Motor neuron (in vitro differentiated cells): ENCODE results near the gene TTC38. TPM values are rescaled to one million over a fixed set of nuclear protein-coding genes. Genes with fewer than 3 reads are reported as not detected.
A peak's percentile ranks its signal among the peaks of the same experiment; 100 is the strongest.
"Not testable (repeated sequence)": the region's sequence is repeated elsewhere in the genome, so short reads cannot be mapped to it uniquely, and the experiment has no call there.

ENCODE experiments used
- ATAC-seq, 8 experiments: fragments of 200-7000 bp; cut with Tn5 transposase; replicated peaks in 6 of 8; 2 replicates each; pipeline ENCODE4 v1.8.0; 2021; ENCODE audit warnings: mild to moderate bottlenecking in 8 of 8, moderate library complexity in 8 of 8
- H3K27ac ChIP-seq, 2 donors: fragments of 250-450 bp; sonication (Bioruptor Pico); 2 replicates each; pipeline ENCODE4 v1.9.0; 2021; ENCODE audit warnings: antibody characterized with exemption in 2 of 2, mild to moderate bottlenecking in 2 of 2, moderate library complexity in 1 of 2
- H3K4me1 ChIP-seq, 2 donors: fragments of 250-450 bp; sonication (Bioruptor Pico); replicated peaks in 1 of 2; 2 replicates each; pipeline ENCODE4 v1.6.1; 2021; ENCODE audit warnings: antibody characterized with exemption in 2 of 2, mild to moderate bottlenecking in 2 of 2, moderate library complexity in 1 of 2
- H3K4me3 ChIP-seq, 5 donors: fragments of 250-450 bp; sonication (Bioruptor Pico); 2 replicates each; pipeline ENCODE4 v1.9.0; 2021; ENCODE audit warnings: antibody characterized with exemption in 5 of 5, mild to moderate bottlenecking in 5 of 5, moderate library complexity in 4 of 5
- WGBS, 10 experiments: fragments of 450-650 bp; shearing (Covaris generic); methylation state at CpG; one replicate each; pipeline ENCODE4 v1.0.0; 2022; 5-methylcytosine and 5-hydroxymethylcytosine counted together
- in situ Hi-C, 9 experiments: fragments of 400-800 bp; cut with MboI; loops; one replicate each; pipeline ENCODE4 v1.15.0; 2021; ENCODE audit warnings: low sequenced_read_pairs in 9 of 9, low pct_unique_long_range_greater_than_20kb in 2 of 9; ENCODE audit not compliant: unreplicated experiment in 9 of 9
- total RNA-seq, 8 experiments: library from RNA; unstranded; fragments of 300-600 nt; gene quantifications; 2 replicates each; pipeline versions ENCODE4 v1.2.3 to v1.2.4, GENCODE V29; 2022

TTC38 gene
- total RNA-seq, 8 experiments from 2014 or later: 6.2 to 25.2 (median 13.8) TPM

GRCh38 chr22:46250783-46251125 is 17.1 kb upstream of the TTC38 start:
- no peak for ATAC-seq
- 0 to 60% (median 18%) methylated on average over 2 to 5 of the region's 25 CpGs; no CpG with 5 or more reads in 6 of the 10 experiments for WGBS, 10 experiments
- Histone ChIP-seq H3K4me1 (peaks cover 7 to 9% of the 10 kb centered on the region in 2 donors), H3K4me3 (peak overlapping the region; percentile 50 to 90 (median 83)), H3K27ac (peak overlapping the region; percentile 44 to 71)
- in situ Hi-C loops: no loop called here

GRCh38 chr22:46251266-46251665 is 16.5 kb upstream of the TTC38 start:
- peaks cover 7 to 9% of the 10 kb centered on the region in 2 donors for H3K4me1 ChIP-seq
- no peak for ATAC-seq
- in situ Hi-C loops: no loop called here
- no peak overlapping the region for H3K27ac ChIP-seq
- 0 to 88% (median 34%) methylated on average over 1 to 7 of the region's 7 CpGs; no CpG with 5 or more reads in 1 of the 10 experiments for WGBS, 10 experiments
- H3K4me3 ChIP-seq: peak overlapping the region; percentile 50 to 90 (median 83)

GRCh38 chr22:46251816-46252380 is 15.9 kb upstream of the TTC38 start:
- H3K4me3 ChIP-seq: no peak overlapping the region
- 53 to 94% (median 88%) methylated on average over 1 to 9 of the region's 9 CpGs for WGBS, 10 experiments
- H3K27ac ChIP-seq: no peak overlapping the region
- peaks cover 7 to 9% of the 10 kb centered on the region in 2 donors for H3K4me1 ChIP-seq
- in situ Hi-C loops: no loop called here
- ATAC-seq: no peak

- no peak for ATAC-seq
- no peak overlapping the region for H3K27ac ChIP-seq
- H3K4me1 ChIP-seq: peaks cover 2 to 3% of the 10 kb centered on the region in 2 donors
- H3K4me3 ChIP-seq: no peak overlapping the region
- 40 to 100% (median 77%) methylated on average over 1 to 8 of the region's 8 CpGs for WGBS, 10 experiments
- in situ Hi-C loops: no loop called here
Observed at GRCh38 chr22:46256358-46256958, 11.3 kb upstream of the TTC38 start.

- no peak overlapping the region for H3K4me3 ChIP-seq
- no peak for ATAC-seq
- 14 to 100% (median 82%) methylated on average over 1 to 11 of the region's 12 CpGs; no CpG with 5 or more reads in 2 of the 10 experiments for WGBS, 10 experiments
- no peak overlapping the region for H3K27ac ChIP-seq
- in situ Hi-C loops: no loop called here
- no peaks in the 10 kb centered on the region for H3K4me1 ChIP-seq
Observed at GRCh38 chr22:46259374-46259773, 8.4 kb upstream of the TTC38 start.

- in situ Hi-C loops: no loop called here
- WGBS, 10 experiments: 20 to 86% (median 67%) methylated on average over 2 to 6 of the region's 6 CpGs; no CpG with 5 or more reads in 3 of the 10 experiments
- no peak overlapping the region for H3K27ac ChIP-seq
- H3K4me3 ChIP-seq: no peak overlapping the region
- no peaks in the 10 kb centered on the region for H3K4me1 ChIP-seq
- ATAC-seq: no peak
Observed at GRCh38 chr22:46260038-46260437, 7.8 kb upstream of the TTC38 start.

GRCh38 chr22:46262449-46263215 is 5.2 kb upstream of the TTC38 start:
- ATAC-seq: peak in 6 of 8 experiments; percentile 42 to 57 (median 52)
- in situ Hi-C loops: no loop called here
- WGBS, 10 experiments: 23 to 50% (median 42%) methylated on average over 1 to 10 of the region's 109 CpGs; no CpG with 5 or more reads in 7 of the 10 experiments
- H3K4me3 ChIP-seq: peak overlapping the region in 3 of 5 donors; percentile 13 to 17 (median 15)
- no peaks in the 10 kb centered on the region for H3K4me1 ChIP-seq
- H3K27ac ChIP-seq: no peak overlapping the region

GRCh38 chr22:46263216-46263590 is 4.6 kb upstream of the TTC38 start, which contains the start of gene PKDREJ:
Gene PKDREJ (minus strand): TSS chr22:46263343. CDS start chr22:46263322, 21 bp downstream.
- Histone ChIP-seq H3K27ac (no peak within 1 kb of the TSS), H3K4me1 (no peaks in the 10 kb centered on the region), H3K4me3 (peak within 1 kb of the TSS in 3 of 5 donors; percentile 13 to 17 (median 15))
- 14 to 80% (median 61%) methylated on average over 1 to 7 of the region's 30 CpGs; no CpG with 5 or more reads in 7 of the 10 experiments for whole genome bisulfite sequencing, 10 experiments
- in situ Hi-C loops: no loop called here
- no peak for ATAC-seq

GRCh38 chr22:46264520-46264919 is 3.3 kb upstream of the TTC38 start:
- ATAC-seq, H3K4me1 ChIP-seq, H3K4me3 ChIP-seq, H3K27ac ChIP-seq, in situ Hi-C loops: not testable (repeated sequence)
- WGBS, 10 experiments: 89 to 100% (median 100%) methylated on average over 1 to 4 of the region's 6 CpGs; no CpG with 5 or more reads in 6 of the 10 experiments

- H3K27ac ChIP-seq, in situ Hi-C loops, H3K4me1 ChIP-seq, ATAC-seq, H3K4me3 ChIP-seq: not testable (repeated sequence)
- WGBS, 10 experiments: 61 to 79% (median 64%) methylated on average over 2 to 4 of the region's 4 CpGs; no CpG with 5 or more reads in 6 of the 10 experiments
Observed at GRCh38 chr22:46265627-46266026, 2.2 kb upstream of the TTC38 start.

- 80 to 97% (median 86%) methylated on average over 3 to 7 of the region's 11 CpGs; no CpG with 5 or more reads in 5 of the 10 experiments for WGBS, 10 experiments
- Histone ChIP-seq H3K4me1 (no peaks in the 10 kb centered on the region), H3K27ac (no peak overlapping the region), H3K4me3 (no peak overlapping the region)
- no peak for ATAC-seq
- in situ Hi-C loops: no loop called here
Observed at GRCh38 chr22:46269564-46269963, 1.8 kb downstream of the TTC38 start.

- no peak overlapping the region for H3K27ac ChIP-seq
- no peaks in the 10 kb centered on the region for H3K4me1 ChIP-seq
- in situ Hi-C loops: no loop called here
- ATAC-seq: no peak
- 80 to 100% (median 96%) methylated on average over 1 to 5 of the region's 8 CpGs; no CpG with 5 or more reads in 4 of the 10 experiments for WGBS, 10 experiments
- H3K4me3 ChIP-seq: no peak overlapping the region
Observed at GRCh38 chr22:46272196-46272595, 4.4 kb downstream of the TTC38 start.

GRCh38 chr22:46272762-46273431 is 5.1 kb downstream of the TTC38 start:
- no peak overlapping the region for H3K4me3 ChIP-seq
- ATAC-seq: peak in 1 of 8 experiments; percentile 4
- H3K27ac ChIP-seq: no peak overlapping the region
- WGBS, 10 experiments: 80 to 100% (median 100%) methylated on average over 1 to 2 of the region's 12 CpGs; no CpG with 5 or more reads in 5 of the 10 experiments
- in situ Hi-C loops: no loop called here
- no peaks in the 10 kb centered on the region for H3K4me1 ChIP-seq
